Prostate gland (tissue), 2 donors: ENCODE results near the gene CREB5. TPM values are rescaled to one million over a fixed set of nuclear protein-coding genes. Genes with fewer than 3 reads are reported as not detected.

Experiments used
- DNase-seq: peaks from one replicate; pipeline ENCODE4 v3.0.0-alpha.2; 2019; ENCODE audit warnings: low spot score
- H3K27ac ChIP-seq, 2 donors: fragments of 200-600 bp; sonication (generic); 2 replicates each; pipeline ENCODE4 v1.5.1; 2017 to 2019
- H3K27me3 ChIP-seq: fragments of 200-600 bp; sonication (generic); replicated peaks from 2 replicates; pipeline ENCODE4 v1.5.1; 2019; ENCODE audit not compliant: insufficient read depth
- H3K36me3 ChIP-seq, 2 donors: fragments of 200-600 bp; sonication (generic); 1 replicate in 1 of 2; 2 replicates in 1 of 2; pipeline versions ENCODE4 v1.5.1 to v1.8.1; 2017 to 2019
- H3K4me1 ChIP-seq: fragments of 200-600 bp; sonication (generic); replicated peaks from 2 replicates; pipeline ENCODE4 v1.5.1; 2019
- H3K4me3 ChIP-seq, 2 donors: fragments of 200-600 bp; sonication (generic); 2 replicates each; pipeline ENCODE4 v1.5.1; 2017 to 2019
- H3K9me3 ChIP-seq: fragments of 200-600 bp; sonication (generic); 2 replicates; pipeline ENCODE4 v1.5.1; 2017
- CTCF ChIP-seq, 4 experiments: fragments of 200-600 bp in 2 of 4; fragments of 450-650 bp in 2 of 4; sonication (generic) in 2 of 4; IDR thresholded peaks; 1 replicate in 3 of 4; 2 replicates in 1 of 4; pipeline ENCODE4 v1.5.1; 2016 to 2019; ENCODE audit warnings: antibody characterized with exemption in 4 of 4, mild to moderate bottlenecking in 2 of 4, moderate library complexity in 2 of 4
- POLR2A ChIP-seq: fragments of 450-650 bp; IDR thresholded peaks from one replicate; pipeline ENCODE4 v1.6.1; 2016; ENCODE audit warnings: antibody characterized with exemption, mild to moderate bottlenecking
- POLR2AphosphoS5 ChIP-seq: sonication (generic); formaldehyde crosslinking; IDR thresholded peaks from one replicate; pipeline ENCODE4 v1.6.1; 2017; ENCODE audit warnings: antibody characterized with exemption
- WGBS: methylation state at CpG from one replicate; pipeline ENCODE4 v1.1.5; 2018; 5-methylcytosine and 5-hydroxymethylcytosine counted together
- intact Hi-C: fragments of 100-400 bp; cut with DNase I; formaldehyde crosslinking; loops from one replicate; pipeline ENCODE4 v1.14.2; 2022
- total RNA-seq, 2 donors: library from RNA; depleted of rRNA; stranded (reverse); fragments of >200 nt; gene quantifications; one replicate each; pipeline ENCODE4 v1.1.0, GENCODE V29; 2016

CREB5 gene
- total RNA-seq, 2 donors from 2014 or later: 0.46 to 3.4 TPM

- WGBS: 78% methylated on average over 4 of the region's 4 CpGs
- Histone ChIP-seq H3K9me3 (no peaks in the 10 kb centered on the region), H3K4me3 (no peak overlapping the region), H3K27ac (no peak overlapping the region), H3K4me1 (no peaks in the 10 kb centered on the region), H3K36me3 (no peaks in the 10 kb centered on the region), H3K27me3 (no peaks in the 10 kb centered on the region)
- no peak for TF ChIP-seq POLR2AphosphoS5
- no peak for TF ChIP-seq CTCF (IDR thresholded peaks at IDR 0.05)
- no peak for TF ChIP-seq POLR2A
- intact Hi-C loops: no loop called here
- no peak for DNase-seq
Observed at GRCh38 chr7:28474640-28475039, 62.3 kb downstream of the CREB5 start.

DNA sequence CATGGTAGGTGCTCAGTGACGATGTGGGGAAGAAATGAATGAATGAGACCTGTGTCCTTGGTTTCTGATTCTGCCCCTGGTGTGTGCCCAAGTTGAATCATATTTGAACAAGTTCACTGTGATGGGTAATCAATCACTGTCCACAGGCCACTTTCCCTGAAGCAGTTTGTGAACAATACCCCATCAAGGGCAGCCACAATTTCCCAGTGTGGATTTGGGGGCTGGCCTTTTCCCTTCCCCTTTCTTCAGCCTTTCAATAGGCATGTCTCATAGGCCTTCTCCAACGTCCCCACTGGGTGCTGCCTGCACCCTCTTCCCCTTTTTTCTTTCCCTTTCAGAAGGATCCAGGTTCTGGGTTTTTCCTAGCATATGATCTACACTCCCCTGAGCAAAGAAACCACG is 64.7 kb downstream of the CREB5 start:
- no peak overlapping the region for H3K27ac ChIP-seq
- H3K36me3 ChIP-seq: no peaks in the 10 kb centered on the region
- H3K9me3 ChIP-seq: no peaks in the 10 kb centered on the region
- no peak overlapping the region for H3K4me3 ChIP-seq
- no peaks in the 10 kb centered on the region for H3K27me3 ChIP-seq
- no peaks in the 10 kb centered on the region for H3K4me1 ChIP-seq
- WGBS: 94% methylated on average over 3 of the region's 3 CpGs
- DNase-seq: no peak
- intact Hi-C loops: no loop called here
- TF ChIP-seq CTCF (IDR thresholded peaks at IDR 0.05) (no peak), POLR2A (no peak), POLR2AphosphoS5 (no peak)

DNA sequence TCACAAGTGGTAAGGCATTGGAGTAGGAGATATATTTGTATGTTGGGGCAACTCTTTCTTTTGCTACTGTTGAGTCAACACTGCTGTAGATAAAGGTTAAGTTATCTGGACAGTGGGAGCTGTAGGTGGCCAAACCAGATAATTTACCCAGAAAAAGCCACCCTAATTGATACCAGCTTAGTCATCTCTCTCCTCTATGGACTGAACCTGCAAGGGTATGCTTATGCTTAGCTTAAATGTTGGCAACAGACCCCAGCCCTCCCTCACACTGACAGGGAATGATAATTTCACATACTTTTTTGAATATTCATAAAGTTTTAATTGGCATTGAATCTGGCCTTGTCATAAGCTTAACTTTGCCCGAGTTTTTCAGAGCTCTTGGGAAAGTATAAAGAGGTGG is 66.3 kb downstream of the CREB5 start:
- Histone ChIP-seq H3K36me3 (no peaks in the 10 kb centered on the region), H3K27me3 (no peaks in the 10 kb centered on the region), H3K4me3 (no peak overlapping the region), H3K27ac (no peak overlapping the region), H3K4me1 (no peaks in the 10 kb centered on the region), H3K9me3 (no peaks in the 10 kb centered on the region)
- intact Hi-C loops: no loop called here
- DNase-seq: no peak
- WGBS: 85% methylated on average over 1 of the region's 1 CpG
- TF ChIP-seq CTCF (IDR thresholded peaks at IDR 0.05) (no peak), POLR2A (no peak)

DNA sequence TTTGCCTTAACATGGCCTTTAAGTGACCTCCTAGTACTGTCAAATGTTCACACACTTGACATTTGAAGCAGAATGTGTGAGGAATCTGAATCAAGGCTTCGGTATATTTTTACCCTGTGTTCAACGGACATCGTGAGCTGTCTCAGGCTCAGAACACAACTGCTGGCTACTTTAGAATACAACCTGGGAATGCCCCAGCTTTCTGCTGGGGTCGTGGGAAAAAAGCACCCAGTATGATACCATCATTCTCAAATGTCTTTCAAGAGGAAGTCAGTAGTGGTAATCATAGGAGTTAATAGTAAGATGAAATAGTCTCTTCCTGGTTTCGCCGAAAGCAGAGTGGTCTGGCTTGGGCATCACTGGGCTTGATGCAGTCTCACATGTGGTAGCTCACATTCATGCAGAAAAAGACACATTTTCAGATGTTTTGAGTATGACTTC is 67.2 kb downstream of the CREB5 start:
- Histone ChIP-seq H3K36me3 (no peaks in the 10 kb centered on the region), H3K9me3 (no peaks in the 10 kb centered on the region), H3K27me3 (no peaks in the 10 kb centered on the region), H3K4me1 (no peaks in the 10 kb centered on the region), H3K27ac (no peak overlapping the region), H3K4me3 (no peak overlapping the region)
- TF ChIP-seq CTCF (IDR thresholded peaks at IDR 0.05): no peak
- TF ChIP-seq POLR2A: no peak
- TF ChIP-seq POLR2AphosphoS5: no peak
- no peak for DNase-seq
- WGBS: 93% methylated on average over 6 of the region's 6 CpGs
- intact Hi-C loops: no loop called here

DNA sequence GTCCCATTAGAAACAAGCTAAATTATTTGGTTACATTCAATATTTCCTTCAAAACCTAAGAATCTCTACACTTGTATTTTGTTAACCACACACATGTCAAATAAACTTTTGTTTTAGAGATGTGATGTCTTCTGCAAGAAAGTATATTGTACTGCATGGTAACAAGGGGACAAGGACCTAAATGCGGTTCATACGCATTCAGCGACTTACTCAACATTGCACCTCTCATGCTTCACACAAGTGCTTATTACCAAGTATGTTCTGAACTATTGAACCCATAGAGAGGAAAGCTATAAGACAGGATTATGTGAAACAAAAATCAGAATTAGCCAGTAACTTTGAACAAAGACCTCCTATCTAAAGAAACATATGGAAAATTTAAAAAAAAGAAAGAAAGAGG is 68.3 kb downstream of the CREB5 start:
- TF ChIP-seq POLR2A (no peak), POLR2AphosphoS5 (no peak), CTCF (IDR thresholded peaks at IDR 0.05) (no peak)
- no peaks in the 10 kb centered on the region for H3K9me3 ChIP-seq
- no peaks in the 10 kb centered on the region for H3K4me1 ChIP-seq
- DNase-seq: no peak
- no peak overlapping the region for H3K4me3 ChIP-seq
- intact Hi-C loops: no loop called here
- H3K27ac ChIP-seq: no peak overlapping the region
- H3K36me3 ChIP-seq: no peaks in the 10 kb centered on the region
- H3K27me3 ChIP-seq: no peaks in the 10 kb centered on the region
- WGBS: 93% methylated on average over 3 of the region's 3 CpGs
